B cell (primary cell): ENCODE results near the gene SYT2. TPM values are rescaled to one million over a fixed set of nuclear protein-coding genes. Genes with fewer than 3 reads are reported as not detected.

Experiments
- ATAC-seq: fragments of 200-7000 bp; cut with Tn5 transposase; one replicate; pipeline ENCODE4 v1.10.0; 2021; ENCODE audit warnings: low read depth, mild to moderate bottlenecking, moderate number of reproducible peaks, moderate library complexity
- CTCF ChIA-PET: fragments of 350-600 bp; sonication (Branson Sonifier 250); formaldehyde crosslinking; loops from one replicate; lab custom pipeline; 2021; ENCODE audit warnings: antibody characterized with exemption, inconsistent platforms; lab: Charles Lee
- POLR2A ChIA-PET: fragments of 350-600 bp; sonication (Branson Sonifier 250); formaldehyde crosslinking; loops from one replicate; lab custom pipeline; 2021; ENCODE audit warnings: antibody characterized with exemption; lab: Charles Lee
- DNase-seq: peaks from one replicate; pipeline ENCODE4 v3.0.0; 2013
- H2AFZ ChIP-seq: 2 replicates; pipeline ENCODE4 v1.6.1; 2012; ENCODE audit warnings: mild to moderate bottlenecking, low read depth, low read length; ENCODE audit not compliant: insufficient read depth, poor library complexity, severe bottlenecking
- H3K27ac ChIP-seq, 2 donors: 1 replicate in 1 of 2; 2 replicates in 1 of 2; pipeline ENCODE4 v1.5.1; 2012 to 2013; ENCODE audit warnings: low read length in 2 of 2, mild to moderate bottlenecking in 2 of 2, moderate library complexity in 1 of 2
- H3K27me3 ChIP-seq, 4 experiments: fragments of 200-600 bp in 1 of 4; sonication (generic) in 1 of 4; replicated peaks in 1 of 4; 1 replicate in 2 of 4; 2 replicates in 2 of 4; pipeline versions ENCODE4 v1.6.1 to v1.7.0; 2013 to 2016; ENCODE audit warnings: low read length in 3 of 4, mild to moderate bottlenecking in 2 of 4, mixed read lengths in 1 of 4, moderate library complexity in 1 of 4; ENCODE audit not compliant: insufficient read depth in 4 of 4, control insufficient read depth in 3 of 4; ENCODE audit errors: control extremely low read depth in 1 of 4
- H3K36me3 ChIP-seq, 2 experiments: replicated peaks in 1 of 2; 1 replicate in 1 of 2; 2 replicates in 1 of 2; pipeline versions ENCODE4 v1.6.1 to v1.7.1; 2013; ENCODE audit warnings: low read length in 1 of 2; ENCODE audit not compliant: insufficient read depth in 2 of 2, control insufficient read depth in 1 of 2; ENCODE audit errors: control extremely low read depth in 1 of 2, extremely low read depth in 1 of 2
- H3K4me1 ChIP-seq, 2 donors: fragments of 200-600 bp in 1 of 2; sonication (generic) in 1 of 2; 1 replicate in 1 of 2; 2 replicates in 1 of 2; pipeline versions ENCODE4 v1.5.1 to v1.6.1; 2013 to 2017; ENCODE audit warnings: low read length in 2 of 2; ENCODE audit not compliant: control insufficient read depth in 2 of 2, insufficient read depth in 2 of 2
- H3K4me2 ChIP-seq: replicated peaks from 2 replicates; pipeline ENCODE3; 2012; ENCODE audit warnings: mild to moderate bottlenecking, low read depth, low read length; ENCODE audit not compliant: poor library complexity, severe bottlenecking
- H3K4me3 ChIP-seq, 5 experiments: fragments of 200-600 bp in 1 of 5; sonication (generic) in 1 of 5; 1 replicate in 3 of 5; 2 replicates in 2 of 5; pipeline versions ENCODE4 v1.5.1 to v1.7.0; 2011 to 2016; ENCODE audit warnings: low read length in 4 of 5, mild to moderate bottlenecking in 4 of 5, low read depth in 2 of 5, control low read depth in 1 of 5, moderate library complexity in 1 of 5; ENCODE audit not compliant: insufficient read depth in 1 of 5; ENCODE audit errors: control extremely low read depth in 1 of 5, extremely low read depth in 1 of 5
- H3K79me2 ChIP-seq: fragments of 200-600 bp; sonication (generic); one replicate; pipeline ENCODE4 v1.6.0; 2016; ENCODE audit warnings: low read length; ENCODE audit not compliant: control insufficient read depth, insufficient read depth
- H3K9ac ChIP-seq: fragments of 200-600 bp; sonication (generic); 2 replicates; pipeline ENCODE4 v1.6.1; 2017; ENCODE audit warnings: mild to moderate bottlenecking, low read length, moderate library complexity
- H3K9me3 ChIP-seq, 3 donors: one replicate each; pipeline versions ENCODE4 v1.6.1 to v1.7.1; 2013; ENCODE audit warnings: low read length in 2 of 3; ENCODE audit not compliant: control insufficient read depth in 2 of 3, insufficient read depth in 1 of 3; ENCODE audit errors: control extremely low read depth in 1 of 3
- H4K20me1 ChIP-seq: 2 replicates; pipeline ENCODE4 v1.6.0; 2012; ENCODE audit warnings: mild to moderate bottlenecking, low read length; ENCODE audit not compliant: insufficient read depth, control insufficient read depth, poor library complexity, severe bottlenecking
- H3K27ac Mint-ChIP-seq: one replicate; pipeline ENCODE4 v1.8.0; 2021; ENCODE audit warnings: mixed read lengths
- H3K27me3 Mint-ChIP-seq: one replicate; pipeline ENCODE4 v1.8.0; 2021; ENCODE audit warnings: mixed read lengths
- H3K4me1 Mint-ChIP-seq: one replicate; pipeline ENCODE4 v1.8.0; 2021; ENCODE audit warnings: mixed read lengths
- H3K4me3 Mint-ChIP-seq: one replicate; pipeline ENCODE4 v1.8.0; 2021; ENCODE audit warnings: mixed read lengths
- H3K9me3 Mint-ChIP-seq: one replicate; pipeline ENCODE4 v1.8.0; 2022; ENCODE audit warnings: mixed read lengths; ENCODE audit not compliant: insufficient read depth
- EZH2 ChIP-seq: IDR thresholded peaks from 2 replicates; pipeline ENCODE4 v1.6.1; 2012; ENCODE audit warnings: borderline replicate concordance, low read depth, mild to moderate bottlenecking, moderate library complexity, low read length; ENCODE audit not compliant: insufficient read depth, poor library complexity, severe bottlenecking
- WGBS: methylation state at CpG from one replicate; pipeline ENCODE4 v1.1.5; 2013; ENCODE audit warnings: missing lambda C conversion rate; ENCODE audit not compliant: insufficient coverage; 5-methylcytosine and 5-hydroxymethylcytosine counted together
- intact Hi-C: fragments of 100-400 bp; cut with micrococcal nuclease; formaldehyde crosslinking; loops from one replicate; pipeline ENCODE4 v1.10.0; 2022
- polyA plus RNA-seq: library from polyadenylated mRNA; depleted of rRNA; stranded (reverse); fragments of >200 nt; gene quantifications from 2 replicates; pipeline ENCODE4 v1.2.3, GENCODE V29; 2012
- total RNA-seq, 2 donors: library from RNA; stranded (reverse); fragments of 120-200 nt in 1 of 2; gene quantifications; 1 replicate in 1 of 2; 2 replicates in 1 of 2; pipeline versions ENCODE4 v1.2.3 to v1.2.4, GENCODE V29; 2013 to 2022
- TF ChIP-seq, protein P1 (sequence below): fragments of 200-600 bp; IDR thresholded peaks from one replicate; pipeline ENCODE4 v1.8.0; 2022; ENCODE audit warnings: antibody characterized with exemption, mild to moderate bottlenecking

The SYT2 gene
- total and polyA plus RNA-seq, 2 donors (not counting 1 experiment from before 2014, with no cell fraction given), result not detected

DNA sequence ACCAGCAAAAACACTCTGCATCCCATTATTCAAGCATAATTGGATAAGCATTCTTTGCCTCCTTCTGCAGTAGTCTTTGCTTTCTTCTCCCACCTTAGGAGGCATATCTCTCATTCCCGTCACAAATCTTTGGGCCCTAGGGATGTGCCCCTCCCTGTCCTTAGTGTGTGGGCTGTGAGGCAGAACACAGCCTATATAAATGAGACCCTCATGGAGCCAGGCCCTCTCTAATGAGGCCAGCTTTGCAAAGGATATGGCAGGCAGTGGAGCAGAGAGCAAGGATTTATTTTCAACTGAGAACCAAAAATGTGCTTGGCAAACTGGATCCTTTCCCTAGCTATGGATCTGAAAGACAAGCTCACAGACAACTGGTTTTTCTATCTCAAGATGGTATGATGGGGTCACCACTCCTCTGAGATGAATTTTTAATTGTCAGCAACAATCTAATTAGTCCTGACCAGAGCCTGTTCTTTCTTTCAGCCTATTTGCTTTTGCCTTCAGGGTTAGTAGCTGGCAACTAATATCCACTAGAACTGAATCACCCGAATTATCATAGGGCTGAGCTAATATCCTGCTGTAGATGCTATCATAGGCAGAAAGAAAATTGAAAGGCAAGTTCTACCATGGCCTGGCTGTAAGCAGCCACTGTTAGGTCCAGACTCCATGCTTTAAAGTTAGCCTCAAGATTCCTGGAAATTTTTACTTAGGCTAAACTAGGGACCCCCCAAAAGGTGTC lies 134.2 kb downstream of the SYT2 start:
- Histone ChIP-seq H3K79me2 (no peaks in the 10 kb centered on the region), H3K4me1 (no peaks in the 10 kb centered on the region), H3K27ac (no peak overlapping the region), H3K9me3 (no peaks in the 10 kb centered on the region), H3K4me3 (no peak overlapping the region), H3K4me2 (no peak overlapping the region), H3K9ac (no peak overlapping the region), H3K27me3 (no peaks in the 10 kb centered on the region), H3K36me3 (peaks cover 4 to 9% of the 10 kb centered on the region in 2 experiments), H4K20me1 (no peaks in the 10 kb centered on the region), H2AFZ (no peak overlapping the region)
- no peak overlapping the region for H3K4me3 Mint-ChIP-seq
- CTCF ChIA-PET, result interaction anchor here (0.9 to 3.3 kb wide), 4 partner anchors 24 to 111 kb away, joined by 3 to 20 read pairs (median 3); no protein-coding TSS in a partner anchor
- no peak overlapping the region for H3K27ac Mint-ChIP-seq
- no peaks in the 10 kb centered on the region for H3K9me3 Mint-ChIP-seq
- intact Hi-C loops, result no loop called here
- ATAC-seq (no peak), DNase-seq (no peak)
- no peaks in the 10 kb centered on the region for H3K27me3 Mint-ChIP-seq
- WGBS, result no CpG with 5 or more reads among the region's 2 CpGs
- H3K4me1 Mint-ChIP-seq, result no peaks in the 10 kb centered on the region
- POLR2A ChIA-PET, result no interaction called here
- TF ChIP-seq, protein P1, sequence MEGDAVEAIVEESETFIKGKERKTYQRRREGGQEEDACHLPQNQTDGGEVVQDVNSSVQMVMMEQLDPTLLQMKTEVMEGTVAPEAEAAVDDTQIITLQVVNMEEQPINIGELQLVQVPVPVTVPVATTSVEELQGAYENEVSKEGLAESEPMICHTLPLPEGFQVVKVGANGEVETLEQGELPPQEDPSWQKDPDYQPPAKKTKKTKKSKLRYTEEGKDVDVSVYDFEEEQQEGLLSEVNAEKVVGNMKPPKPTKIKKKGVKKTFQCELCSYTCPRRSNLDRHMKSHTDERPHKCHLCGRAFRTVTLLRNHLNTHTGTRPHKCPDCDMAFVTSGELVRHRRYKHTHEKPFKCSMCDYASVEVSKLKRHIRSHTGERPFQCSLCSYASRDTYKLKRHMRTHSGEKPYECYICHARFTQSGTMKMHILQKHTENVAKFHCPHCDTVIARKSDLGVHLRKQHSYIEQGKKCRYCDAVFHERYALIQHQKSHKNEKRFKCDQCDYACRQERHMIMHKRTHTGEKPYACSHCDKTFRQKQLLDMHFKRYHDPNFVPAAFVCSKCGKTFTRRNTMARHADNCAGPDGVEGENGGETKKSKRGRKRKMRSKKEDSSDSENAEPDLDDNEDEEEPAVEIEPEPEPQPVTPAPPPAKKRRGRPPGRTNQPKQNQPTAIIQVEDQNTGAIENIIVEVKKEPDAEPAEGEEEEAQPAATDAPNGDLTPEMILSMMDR, result no peak
- no peak for TF ChIP-seq EZH2

DNA sequence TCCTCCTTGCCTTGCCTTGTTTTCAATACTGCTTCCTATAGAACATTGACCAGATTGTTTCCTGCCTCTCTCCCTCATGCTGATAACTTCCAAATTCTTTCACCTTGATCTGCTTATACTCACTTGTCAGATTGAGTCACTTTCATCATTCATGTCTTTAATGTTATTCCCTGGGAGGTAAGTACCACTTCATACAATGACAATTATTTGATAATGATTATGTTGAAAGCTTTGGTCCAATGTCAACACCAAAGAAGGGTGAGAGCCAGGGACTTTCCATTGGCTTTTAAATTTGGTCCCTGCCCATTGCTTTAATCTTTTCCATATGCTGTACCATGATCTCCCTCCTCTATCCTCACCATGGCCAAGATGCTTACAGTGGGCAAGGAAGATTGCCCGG lies 137.4 kb downstream of the SYT2 start:
- Histone ChIP-seq H2AFZ (no peak overlapping the region), H3K9me3 (no peaks in the 10 kb centered on the region), H3K27me3 (no peaks in the 10 kb centered on the region), H3K79me2 (no peaks in the 10 kb centered on the region), H3K4me1 (no peaks in the 10 kb centered on the region), H3K36me3 (peaks cover 2 to 3% of the 10 kb centered on the region in 2 experiments), H3K9ac (no peak overlapping the region), H3K27ac (no peak overlapping the region), H4K20me1 (no peaks in the 10 kb centered on the region), H3K4me3 (no peak overlapping the region), H3K4me2 (no peak overlapping the region)
- Mint-ChIP-seq H3K4me3 (no peak overlapping the region), H3K27me3 (no peaks in the 10 kb centered on the region), H3K4me1 (peaks cover under 1% of the 10 kb centered on the region), H3K27ac (no peak overlapping the region), H3K9me3 (no peaks in the 10 kb centered on the region)
- no CpG with 5 or more reads among the region's 1 CpG for WGBS
- ChIA-PET CTCF (interaction anchor here (1.9 to 5.5 kb wide), 7 partner anchors 11 to 146 kb away, joined by 5 to 35 read pairs (median 11); no protein-coding TSS in a partner anchor), POLR2A (no interaction called here)
- TF ChIP-seq EZH2, result no peak
- TF ChIP-seq, protein P1, result no peak
- ATAC-seq (no peak), DNase-seq (no peak)
- intact Hi-C loops, result no loop called here
